K562 (cell line): ENCODE data around the gene LRRC3C. TPM values are rescaled to one million over a fixed set of nuclear protein-coding genes. Genes with fewer than 3 reads are reported as not detected.

Experiments used
- NR4A1 ChIP-seq, 2 experiments: fragments of 250-450 bp in 1 of 2; fragments of 450-650 bp in 1 of 2; sonication (Bioruptor Pico) in 1 of 2; IDR thresholded peaks; 2 replicates each; pipeline versions ENCODE4 v1.4.0 to v1.6.1; 2016 to 2020; ENCODE audit warnings: mild to moderate bottlenecking in 2 of 2, missing compliant biosample characterization in 1 of 2, missing genetic modification characterization in 1 of 2, moderate library complexity in 1 of 2
- RBFOX2 ChIP-seq: fragments of 200-400 bp; formaldehyde crosslinking; IDR thresholded peaks from 2 replicates; pipeline ENCODE4 v1.6.1; 2017; ENCODE audit warnings: low read depth, mild to moderate bottlenecking, low read length, moderate library complexity
- ZNF324 ChIP-seq: fragments of 250-450 bp; sonication (Bioruptor Pico); IDR thresholded peaks from 2 replicates; pipeline ENCODE4 v1.4.0; 2020; ENCODE audit warnings: mild to moderate bottlenecking
- ZNF79 ChIP-seq: fragments of 250-450 bp; sonication (Bioruptor Pico); IDR thresholded peaks from 2 replicates; pipeline ENCODE4 v1.4.0; 2020; ENCODE audit warnings: low read depth, mild to moderate bottlenecking, moderate library complexity
- polyA plus RNA-seq, 8 experiments: library from polyadenylated mRNA; depleted of rRNA in 4 of 8; stranded (reverse) in 5 of 8; unstranded in 3 of 8; fragments of >200 nt; fragmentation: Nextera tagmentation in 2 of 8; fragmentation: Illumina TruSeq in 1 of 8; extraction: Ambion mirVana in 2 of 8; extraction: Trizol in 1 of 8; gene quantifications; 2 replicates each; pipeline versions ENCODE4 v1.2.1 to v1.2.3, GENCODE V29; 2011 to 2014; ENCODE audit warnings: inconsistent platforms in 1 of 8, missing spikeins in 1 of 8
- total RNA-seq, 7 experiments: library from RNA; depleted of rRNA in 6 of 7; stranded (reverse); fragments of >200 nt in 6 of 7; fragmentation: Illumina TruSeq in 2 of 7; extraction: Trizol in 2 of 7; gene quantifications; 2 replicates each; pipeline versions ENCODE4 v1.2.1 to v1.2.3, GENCODE V29; 2011 to 2021; ENCODE audit warnings: low replicate concordance in 1 of 7
- TF ChIP-seq, protein P1 (sequence below), 2 experiments: fragments of 450-650 bp; IDR thresholded peaks; 2 replicates each; pipeline ENCODE4 v1.6.1; 2016; ENCODE audit warnings: mild to moderate bottlenecking in 2 of 2, borderline replicate concordance in 1 of 2, low read depth in 1 of 2, moderate library complexity in 1 of 2
- TF ChIP-seq, protein P2 (sequence below): sonication (generic); formaldehyde crosslinking; IDR thresholded peaks from 2 replicates; pipeline ENCODE4 v1.8.0; 2022; ENCODE audit warnings: mild to moderate bottlenecking, missing genetic modification reagents, borderline replicate concordance
- TF ChIP-seq, protein P3 (sequence below): fragments of 450-650 bp; formaldehyde crosslinking; IDR thresholded peaks from 2 replicates; pipeline ENCODE4 v1.4.0; 2022; ENCODE audit warnings: mild to moderate bottlenecking, moderate library complexity

LRRC3C gene
- total and polyA plus RNA-seq, 9 of the 15 experiments (the other 6 are each of a cell fraction or from before 2014, with no cell fraction given) = not detected

DNA sequence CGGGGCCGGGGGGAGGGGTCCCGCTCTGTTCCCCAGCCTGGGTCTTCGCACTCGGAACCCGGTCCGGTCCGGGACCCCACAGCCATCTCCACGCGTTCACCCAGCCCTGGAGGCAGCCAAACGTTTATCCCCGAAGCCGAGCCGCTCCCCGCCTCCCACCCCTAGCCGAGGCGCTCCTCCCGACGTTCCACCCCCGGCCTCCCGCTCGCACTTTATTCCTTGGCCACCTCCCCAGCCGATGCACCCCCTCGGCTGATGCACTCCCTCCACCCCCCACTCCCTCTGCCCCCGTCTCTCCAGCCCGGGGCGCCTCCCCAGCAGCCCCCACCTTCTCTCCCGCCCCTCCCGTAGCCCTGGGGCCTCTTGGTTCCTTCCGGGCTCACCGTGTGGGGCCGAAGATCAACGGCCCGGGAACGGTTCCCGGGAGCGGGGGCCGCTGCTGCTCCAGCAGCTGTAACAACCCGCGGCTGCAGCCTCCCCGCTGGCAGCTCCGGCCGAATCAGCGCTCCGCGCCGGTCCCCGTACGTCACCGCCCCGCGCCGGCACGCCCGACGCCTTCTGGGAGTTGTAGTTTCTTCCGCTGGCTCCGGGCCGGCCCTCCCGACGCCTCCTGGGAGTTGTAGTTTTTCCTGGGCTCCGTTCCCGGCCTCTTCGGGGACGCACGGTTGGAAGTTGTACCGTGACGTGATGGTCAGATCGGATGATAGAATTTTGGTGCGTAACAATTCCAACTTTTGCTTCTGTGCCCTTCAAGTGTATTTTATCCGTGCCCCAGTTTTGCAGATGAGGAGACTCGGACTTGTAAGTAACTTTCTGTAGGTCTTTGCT is at the start of gene LRRC3C, which contains the start of gene ORMDL3 (continued):
- TF ChIP-seq NR4A1 (CRISPR knock-in tag; IDR thresholded peaks at IDR 0.05) (no peak), NR4A1 (tag; IDR thresholded peaks at IDR 0.05) (0 out of 2 replicates have a peak, but pooled peaks have one; percentile 65), RBFOX2 (peak; percentile 81), ZNF79 (CRISPR knock-in tag) (no peak), ZNF324 (CRISPR knock-in tag) (no peak)
- TF ChIP-seq, protein P1, sequence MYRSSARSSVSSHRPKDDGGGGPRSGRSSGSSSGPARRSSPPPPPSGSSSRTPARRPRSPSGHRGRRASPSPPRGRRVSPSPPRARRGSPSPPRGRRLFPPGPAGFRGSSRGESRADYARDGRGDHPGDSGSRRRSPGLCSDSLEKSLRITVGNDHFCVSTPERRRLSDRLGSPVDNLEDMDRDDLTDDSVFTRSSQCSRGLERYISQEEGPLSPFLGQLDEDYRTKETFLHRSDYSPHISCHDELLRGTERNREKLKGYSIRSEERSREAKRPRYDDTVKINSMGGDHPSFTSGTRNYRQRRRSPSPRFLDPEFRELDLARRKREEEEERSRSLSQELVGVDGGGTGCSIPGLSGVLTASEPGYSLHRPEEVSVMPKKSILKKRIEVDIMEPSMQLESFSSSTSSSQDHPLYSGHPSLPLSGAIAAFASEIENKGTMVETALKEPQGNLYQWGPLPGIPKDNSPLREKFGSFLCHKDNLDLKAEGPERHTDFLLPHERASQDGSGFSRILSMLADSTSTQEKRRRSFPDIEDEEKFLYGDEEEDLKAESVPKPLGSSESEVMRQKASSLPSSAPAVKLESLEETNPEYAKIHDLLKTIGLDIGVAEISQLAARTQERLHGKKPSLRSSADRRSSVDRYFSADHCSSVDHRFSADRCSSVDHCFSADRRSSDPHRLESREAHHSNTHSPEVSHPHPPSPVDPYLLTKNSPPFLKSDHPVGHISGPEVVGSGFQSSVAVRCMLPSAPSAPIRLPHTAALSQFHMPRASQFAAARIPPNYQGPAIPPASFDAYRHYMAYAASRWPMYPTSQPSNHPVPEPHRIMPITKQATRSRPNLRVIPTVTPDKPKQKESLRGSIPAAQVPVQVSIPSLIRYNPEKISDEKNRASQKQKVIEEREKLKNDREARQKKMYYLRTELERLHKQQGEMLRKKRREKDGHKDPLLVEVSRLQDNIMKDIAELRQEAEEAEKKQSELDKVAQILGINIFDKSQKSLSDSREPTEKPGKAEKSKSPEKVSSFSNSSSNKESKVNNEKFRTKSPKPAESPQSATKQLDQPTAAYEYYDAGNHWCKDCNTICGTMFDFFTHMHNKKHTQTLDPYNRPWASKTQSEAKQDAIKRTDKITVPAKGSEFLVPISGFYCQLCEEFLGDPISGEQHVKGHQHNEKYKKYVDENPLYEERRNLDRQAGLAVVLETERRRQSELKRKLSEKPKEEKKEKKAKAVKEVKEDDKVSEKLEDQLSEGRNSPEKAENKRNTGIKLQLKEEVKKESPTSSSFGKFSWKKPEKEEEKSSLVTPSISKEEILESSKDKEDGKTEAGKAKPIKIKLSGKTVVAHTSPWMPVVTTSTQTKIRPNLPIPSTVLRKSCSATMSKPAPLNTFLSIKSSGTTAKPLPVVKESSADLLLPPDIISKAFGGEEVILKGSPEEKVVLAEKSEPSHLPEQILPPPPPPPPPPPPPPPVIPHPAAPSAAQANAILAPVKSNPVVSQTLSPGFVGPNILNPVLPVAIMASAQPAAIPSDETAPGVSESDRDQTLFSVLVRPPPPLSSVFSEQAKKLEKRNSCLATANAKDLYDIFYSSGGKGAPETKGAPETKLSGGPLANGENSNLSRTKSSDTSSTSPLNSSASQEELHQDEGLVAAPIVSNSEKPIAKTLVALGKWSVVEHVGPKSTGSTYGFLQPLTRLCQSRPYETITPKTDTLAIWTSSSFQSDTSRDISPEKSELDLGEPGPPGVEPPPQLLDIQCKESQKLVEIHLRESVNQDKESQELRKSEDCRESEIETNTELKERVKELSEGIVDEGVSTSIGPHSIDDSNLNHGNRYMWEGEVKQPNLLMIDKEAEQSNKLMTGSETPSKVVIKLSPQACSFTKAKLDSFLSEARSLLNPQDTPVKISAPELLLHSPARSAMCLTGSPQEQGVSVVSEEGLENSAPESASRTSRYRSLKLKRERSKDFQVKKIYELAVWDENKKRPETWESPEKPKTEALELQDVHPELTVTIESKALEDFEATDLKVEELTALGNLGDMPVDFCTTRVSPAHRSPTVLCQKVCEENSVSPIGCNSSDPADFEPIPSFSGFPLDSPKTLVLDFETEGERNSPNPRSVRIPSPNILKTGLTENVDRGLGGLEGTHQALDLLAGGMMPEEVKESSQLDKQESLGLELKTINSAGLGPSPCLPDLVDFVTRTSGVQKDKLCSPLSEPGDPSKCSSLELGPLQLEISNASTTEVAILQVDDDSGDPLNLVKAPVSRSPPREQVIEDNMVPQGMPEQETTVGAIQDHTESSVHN (IDR thresholded peaks at IDR 0.05; ENCODE audit: borderline replicate concordance in 1 of 2, low read depth in 1 of 2) = no peak
- TF ChIP-seq, protein P2, sequence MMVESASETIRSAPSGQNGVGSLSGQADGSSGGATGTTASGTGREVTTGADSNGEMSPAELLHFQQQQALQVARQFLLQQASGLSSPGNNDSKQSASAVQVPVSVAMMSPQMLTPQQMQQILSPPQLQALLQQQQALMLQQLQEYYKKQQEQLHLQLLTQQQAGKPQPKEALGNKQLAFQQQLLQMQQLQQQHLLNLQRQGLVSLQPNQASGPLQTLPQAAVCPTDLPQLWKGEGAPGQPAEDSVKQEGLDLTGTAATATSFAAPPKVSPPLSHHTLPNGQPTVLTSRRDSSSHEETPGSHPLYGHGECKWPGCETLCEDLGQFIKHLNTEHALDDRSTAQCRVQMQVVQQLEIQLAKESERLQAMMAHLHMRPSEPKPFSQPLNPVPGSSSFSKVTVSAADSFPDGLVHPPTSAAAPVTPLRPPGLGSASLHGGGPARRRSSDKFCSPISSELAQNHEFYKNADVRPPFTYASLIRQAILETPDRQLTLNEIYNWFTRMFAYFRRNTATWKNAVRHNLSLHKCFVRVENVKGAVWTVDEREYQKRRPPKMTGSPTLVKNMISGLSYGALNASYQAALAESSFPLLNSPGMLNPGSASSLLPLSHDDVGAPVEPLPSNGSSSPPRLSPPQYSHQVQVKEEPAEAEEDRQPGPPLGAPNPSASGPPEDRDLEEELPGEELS (CRISPR knock-in tag) = no peak
- TF ChIP-seq, protein P3, sequence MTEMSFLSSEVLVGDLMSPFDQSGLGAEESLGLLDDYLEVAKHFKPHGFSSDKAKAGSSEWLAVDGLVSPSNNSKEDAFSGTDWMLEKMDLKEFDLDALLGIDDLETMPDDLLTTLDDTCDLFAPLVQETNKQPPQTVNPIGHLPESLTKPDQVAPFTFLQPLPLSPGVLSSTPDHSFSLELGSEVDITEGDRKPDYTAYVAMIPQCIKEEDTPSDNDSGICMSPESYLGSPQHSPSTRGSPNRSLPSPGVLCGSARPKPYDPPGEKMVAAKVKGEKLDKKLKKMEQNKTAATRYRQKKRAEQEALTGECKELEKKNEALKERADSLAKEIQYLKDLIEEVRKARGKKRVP (CRISPR knock-in tag) = peak; percentile 57; the same call in 1 of the 2 replicates
